ENCODE results near the gene NOD2.

DNA sequence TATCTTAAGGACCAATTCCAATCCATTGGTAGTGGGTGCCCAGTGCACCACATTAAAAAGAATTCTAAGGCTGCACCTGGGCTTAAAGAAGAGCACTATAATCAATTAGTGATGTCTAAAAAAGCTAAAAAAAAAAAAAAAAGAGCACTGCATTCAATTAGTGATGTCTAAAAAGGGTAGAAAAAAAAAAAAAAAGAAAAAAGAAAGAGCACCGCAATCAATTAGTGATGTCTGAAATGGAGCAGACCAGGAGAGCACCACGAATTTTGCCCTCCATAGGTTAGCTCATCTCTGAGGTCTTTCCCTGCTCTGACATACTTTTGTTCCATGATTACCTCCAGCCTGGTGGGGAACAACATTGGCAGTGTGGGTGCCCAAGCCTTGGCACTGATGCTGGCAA, 29.6 kb downstream of the NOD2 start:
- TF ChIP-seq, protein P1, sequence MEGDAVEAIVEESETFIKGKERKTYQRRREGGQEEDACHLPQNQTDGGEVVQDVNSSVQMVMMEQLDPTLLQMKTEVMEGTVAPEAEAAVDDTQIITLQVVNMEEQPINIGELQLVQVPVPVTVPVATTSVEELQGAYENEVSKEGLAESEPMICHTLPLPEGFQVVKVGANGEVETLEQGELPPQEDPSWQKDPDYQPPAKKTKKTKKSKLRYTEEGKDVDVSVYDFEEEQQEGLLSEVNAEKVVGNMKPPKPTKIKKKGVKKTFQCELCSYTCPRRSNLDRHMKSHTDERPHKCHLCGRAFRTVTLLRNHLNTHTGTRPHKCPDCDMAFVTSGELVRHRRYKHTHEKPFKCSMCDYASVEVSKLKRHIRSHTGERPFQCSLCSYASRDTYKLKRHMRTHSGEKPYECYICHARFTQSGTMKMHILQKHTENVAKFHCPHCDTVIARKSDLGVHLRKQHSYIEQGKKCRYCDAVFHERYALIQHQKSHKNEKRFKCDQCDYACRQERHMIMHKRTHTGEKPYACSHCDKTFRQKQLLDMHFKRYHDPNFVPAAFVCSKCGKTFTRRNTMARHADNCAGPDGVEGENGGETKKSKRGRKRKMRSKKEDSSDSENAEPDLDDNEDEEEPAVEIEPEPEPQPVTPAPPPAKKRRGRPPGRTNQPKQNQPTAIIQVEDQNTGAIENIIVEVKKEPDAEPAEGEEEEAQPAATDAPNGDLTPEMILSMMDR (IDR thresholded peaks at IDR 0.05) = no peak
- no peak for TF ChIP-seq POLR2AphosphoS5 (IDR thresholded peaks at IDR 0.05)
- no peak for TF ChIP-seq POLR2A (IDR thresholded peaks at IDR 0.05)

All from upper lobe of left lung (tissue), 4 donors.